Measurements from ENCODE around the gene GNG13.
"Not testable (repeated sequence)": the region's sequence is repeated elsewhere in the genome, so short reads cannot be mapped to it uniquely, and the experiment has no call there.

GNG13 gene

GRCh38 chr16:841455-842060, 41.0 kb upstream of the GNG13 start:
- H3K27ac ChIP-seq (ENCODE audit: low read depth, low read length), result no peak overlapping the region
- H3K9me3 ChIP-seq (ENCODE audit: insufficient read depth, low read depth, low read length), result peaks cover 5% of the 10 kb centered on the region; the same call in 1 of the 2 replicates
- no peaks in the 10 kb centered on the region for H3K4me1 ChIP-seq (ENCODE audit: insufficient read depth, low read length)
- WGBS, result 94% methylated on average over 27 of the region's 27 CpGs
- no peak overlapping the region for H3K9ac ChIP-seq (ENCODE audit: low read depth, low read length)
- no peak overlapping the region for H3K4me3 ChIP-seq (ENCODE audit: low read length)
- no peaks in the 10 kb centered on the region for H3K27me3 ChIP-seq (ENCODE audit: insufficient read depth, low read length)
- no peaks in the 10 kb centered on the region for H3K36me3 ChIP-seq (ENCODE audit: insufficient read depth, low read length)

GRCh38 chr16:840561-841454, 40.3 kb upstream of the GNG13 start:
- Histone ChIP-seq H3K9ac (ENCODE audit: low read depth, low read length) (no peak overlapping the region), H3K27ac (ENCODE audit: low read depth, low read length) (no peak overlapping the region), H3K4me1 (ENCODE audit: insufficient read depth, low read length) (no peaks in the 10 kb centered on the region), H3K9me3 (ENCODE audit: insufficient read depth, low read depth, low read length) (peaks cover 12% of the 10 kb centered on the region), H3K36me3 (ENCODE audit: insufficient read depth, low read length) (no peaks in the 10 kb centered on the region), H3K4me3 (ENCODE audit: low read length) (no peak overlapping the region), H3K27me3 (ENCODE audit: insufficient read depth, low read length) (no peaks in the 10 kb centered on the region)
- WGBS, result 94% methylated on average over 34 of the region's 34 CpGs

GRCh38 chr16:839643-840408, 39.3 kb upstream of the GNG13 start:
- H3K4me3 ChIP-seq (ENCODE audit: low read length), result no peak overlapping the region
- no peaks in the 10 kb centered on the region for H3K27me3 ChIP-seq (ENCODE audit: insufficient read depth, low read length)
- WGBS, result 88% methylated on average over 24 of the region's 24 CpGs
- no peaks in the 10 kb centered on the region for H3K4me1 ChIP-seq (ENCODE audit: insufficient read depth, low read length)
- H3K36me3 ChIP-seq (ENCODE audit: insufficient read depth, low read length), result no peaks in the 10 kb centered on the region
- H3K27ac ChIP-seq (ENCODE audit: low read depth, low read length), result no peak overlapping the region
- no peak overlapping the region for H3K9ac ChIP-seq (ENCODE audit: low read depth, low read length)
- H3K9me3 ChIP-seq (ENCODE audit: insufficient read depth, low read depth, low read length), result peaks cover 15% of the 10 kb centered on the region

GRCh38 chr16:838741-839140, 38.2 kb upstream of the GNG13 start:
- no peak overlapping the region; the same call in 1 of the 2 replicates for H3K9ac ChIP-seq (ENCODE audit: low read depth, low read length)
- H3K9me3 ChIP-seq (ENCODE audit: insufficient read depth, low read depth, low read length), result peaks cover 15% of the 10 kb centered on the region
- H3K36me3 ChIP-seq (ENCODE audit: insufficient read depth, low read length), result no peaks in the 10 kb centered on the region
- WGBS, result 91% methylated on average over 14 of the region's 14 CpGs
- H3K4me1 ChIP-seq (ENCODE audit: insufficient read depth, low read length), result no peaks in the 10 kb centered on the region
- H3K4me3 ChIP-seq (ENCODE audit: low read length), result no peak overlapping the region
- no peak overlapping the region for H3K27ac ChIP-seq (ENCODE audit: low read depth, low read length)
- H3K27me3 ChIP-seq (ENCODE audit: insufficient read depth, low read length), result no peaks in the 10 kb centered on the region

GRCh38 chr16:836822-837221, 36.3 kb upstream of the GNG13 start:
- not testable (repeated sequence) for H3K4me1 ChIP-seq (ENCODE audit: insufficient read depth, low read length); H3K4me3 ChIP-seq (ENCODE audit: low read length); H3K27ac ChIP-seq (ENCODE audit: low read depth, low read length); H3K27me3 ChIP-seq (ENCODE audit: insufficient read depth, low read length); H3K9ac ChIP-seq (ENCODE audit: low read depth, low read length); H3K36me3 ChIP-seq (ENCODE audit: insufficient read depth, low read length)
- peaks cover 15% of the 10 kb centered on the region for H3K9me3 ChIP-seq (ENCODE audit: insufficient read depth, low read depth, low read length)
- WGBS, result 98% methylated on average over 3 of the region's 3 CpGs

- Histone ChIP-seq H3K36me3 (ENCODE audit: insufficient read depth, low read length) (no peaks in the 10 kb centered on the region), H3K4me3 (ENCODE audit: low read length) (no peak overlapping the region), H3K9ac (ENCODE audit: low read depth, low read length) (no peak overlapping the region), H3K27me3 (ENCODE audit: insufficient read depth, low read length) (no peaks in the 10 kb centered on the region), H3K9me3 (ENCODE audit: insufficient read depth, low read depth, low read length) (peaks cover 15% of the 10 kb centered on the region), H3K27ac (ENCODE audit: low read depth, low read length) (no peak overlapping the region), H3K4me1 (ENCODE audit: insufficient read depth, low read length) (no peaks in the 10 kb centered on the region)
- 97% methylated on average over 4 of the region's 4 CpGs for WGBS
Measured at GRCh38 chr16:836221-836620, 35.7 kb upstream of the GNG13 start.

- Histone ChIP-seq H3K4me1 (ENCODE audit: insufficient read depth, low read length) (no peaks in the 10 kb centered on the region), H3K27ac (ENCODE audit: low read depth, low read length) (no peak overlapping the region), H3K4me3 (ENCODE audit: low read length) (no peak overlapping the region), H3K27me3 (ENCODE audit: insufficient read depth, low read length) (no peaks in the 10 kb centered on the region), H3K9me3 (ENCODE audit: insufficient read depth, low read depth, low read length) (peaks cover 15% of the 10 kb centered on the region), H3K36me3 (ENCODE audit: insufficient read depth, low read length) (no peaks in the 10 kb centered on the region), H3K9ac (ENCODE audit: low read depth, low read length) (no peak overlapping the region)
- WGBS, result 94% methylated on average over 10 of the region's 10 CpGs
Measured at GRCh38 chr16:835373-835772, 34.8 kb upstream of the GNG13 start.

- Histone ChIP-seq H3K27ac (ENCODE audit: low read depth, low read length) (no peak overlapping the region), H3K36me3 (ENCODE audit: insufficient read depth, low read length) (no peaks in the 10 kb centered on the region), H3K9me3 (ENCODE audit: insufficient read depth, low read depth, low read length) (peaks cover 15% of the 10 kb centered on the region), H3K4me1 (ENCODE audit: insufficient read depth, low read length) (no peaks in the 10 kb centered on the region), H3K4me3 (ENCODE audit: low read length) (no peak overlapping the region), H3K27me3 (ENCODE audit: insufficient read depth, low read length) (no peaks in the 10 kb centered on the region), H3K9ac (ENCODE audit: low read depth, low read length) (no peak overlapping the region)
- WGBS, result 88% methylated on average over 14 of the region's 14 CpGs
Measured at GRCh38 chr16:833411-833810, 32.9 kb upstream of the GNG13 start.

- H3K4me3 ChIP-seq (ENCODE audit: low read length), result no peak overlapping the region
- H3K27me3 ChIP-seq (ENCODE audit: insufficient read depth, low read length), result no peaks in the 10 kb centered on the region
- peaks cover 15% of the 10 kb centered on the region for H3K9me3 ChIP-seq (ENCODE audit: insufficient read depth, low read depth, low read length)
- WGBS, result 92% methylated on average over 33 of the region's 35 CpGs
- no peak overlapping the region for H3K9ac ChIP-seq (ENCODE audit: low read depth, low read length)
- no peaks in the 10 kb centered on the region for H3K36me3 ChIP-seq (ENCODE audit: insufficient read depth, low read length)
- no peak overlapping the region for H3K27ac ChIP-seq (ENCODE audit: low read depth, low read length)
- no peaks in the 10 kb centered on the region for H3K4me1 ChIP-seq (ENCODE audit: insufficient read depth, low read length)
Measured at GRCh38 chr16:832652-833336, 32.3 kb upstream of the GNG13 start.

GRCh38 chr16:831571-832413, 31.3 kb upstream of the GNG13 start:
- H3K4me1 ChIP-seq (ENCODE audit: insufficient read depth, low read length), result no peaks in the 10 kb centered on the region

More at GRCh38 chr16:831571-832413, 31.3 kb upstream of the GNG13 start:
- no peaks in the 10 kb centered on the region for H3K27me3 ChIP-seq (ENCODE audit: insufficient read depth, low read length)
- no peak overlapping the region for H3K4me3 ChIP-seq (ENCODE audit: low read length)
- H3K27ac ChIP-seq (ENCODE audit: low read depth, low read length), result no peak overlapping the region
- WGBS, result 94% methylated on average over 24 of the region's 27 CpGs
- no peaks in the 10 kb centered on the region for H3K36me3 ChIP-seq (ENCODE audit: insufficient read depth, low read length)
- H3K9me3 ChIP-seq (ENCODE audit: insufficient read depth, low read depth, low read length), result peaks cover 11% of the 10 kb centered on the region
- no peak overlapping the region for H3K9ac ChIP-seq (ENCODE audit: low read depth, low read length)

Measured in HUES64 (cell line).